Fibroblast of mammary gland (primary cell): Measurements from ENCODE around the gene TPST1.

ENCODE experiments used
- DNase-seq: peaks from one replicate; pipeline ENCODE4 v3.0.0-alpha.2; 2010; ENCODE audit warnings: low read depth
- H3K4me3 ChIP-seq: 2 replicates; pipeline ENCODE4 v1.5.1; 2011; ENCODE audit warnings: low read depth, mild to moderate bottlenecking, low read length, moderate library complexity; ENCODE audit not compliant: control insufficient read depth
- TF ChIP-seq, protein P1 (sequence below): conservative IDR thresholded peaks from 2 replicates; pipeline ENCODE4 v1.5.1; 2011; ENCODE audit warnings: low read depth, low read length, inconsistent platforms; ENCODE audit not compliant: control insufficient read depth, insufficient read depth

TPST1 gene

GRCh38 chr7:66236713-66237303 lies 31.7 kb downstream of the TPST1 start:
- H3K4me3 ChIP-seq: no peak overlapping the region
- no peak for DNase-seq
- TF ChIP-seq, protein P1, sequence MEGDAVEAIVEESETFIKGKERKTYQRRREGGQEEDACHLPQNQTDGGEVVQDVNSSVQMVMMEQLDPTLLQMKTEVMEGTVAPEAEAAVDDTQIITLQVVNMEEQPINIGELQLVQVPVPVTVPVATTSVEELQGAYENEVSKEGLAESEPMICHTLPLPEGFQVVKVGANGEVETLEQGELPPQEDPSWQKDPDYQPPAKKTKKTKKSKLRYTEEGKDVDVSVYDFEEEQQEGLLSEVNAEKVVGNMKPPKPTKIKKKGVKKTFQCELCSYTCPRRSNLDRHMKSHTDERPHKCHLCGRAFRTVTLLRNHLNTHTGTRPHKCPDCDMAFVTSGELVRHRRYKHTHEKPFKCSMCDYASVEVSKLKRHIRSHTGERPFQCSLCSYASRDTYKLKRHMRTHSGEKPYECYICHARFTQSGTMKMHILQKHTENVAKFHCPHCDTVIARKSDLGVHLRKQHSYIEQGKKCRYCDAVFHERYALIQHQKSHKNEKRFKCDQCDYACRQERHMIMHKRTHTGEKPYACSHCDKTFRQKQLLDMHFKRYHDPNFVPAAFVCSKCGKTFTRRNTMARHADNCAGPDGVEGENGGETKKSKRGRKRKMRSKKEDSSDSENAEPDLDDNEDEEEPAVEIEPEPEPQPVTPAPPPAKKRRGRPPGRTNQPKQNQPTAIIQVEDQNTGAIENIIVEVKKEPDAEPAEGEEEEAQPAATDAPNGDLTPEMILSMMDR: no peak

- TF ChIP-seq, protein P1: no peak
- H3K4me3 ChIP-seq: no peak overlapping the region
- no peak for DNase-seq
These were observed 33.0 kb downstream of the TPST1 start for GRCh38 chr7:66237906-66238772.

GRCh38 chr7:66238773-66239466 lies 33.8 kb downstream of the TPST1 start:
- TF ChIP-seq, protein P1: no peak
- H3K4me3 ChIP-seq: no peak overlapping the region
- DNase-seq: no peak

DNA sequence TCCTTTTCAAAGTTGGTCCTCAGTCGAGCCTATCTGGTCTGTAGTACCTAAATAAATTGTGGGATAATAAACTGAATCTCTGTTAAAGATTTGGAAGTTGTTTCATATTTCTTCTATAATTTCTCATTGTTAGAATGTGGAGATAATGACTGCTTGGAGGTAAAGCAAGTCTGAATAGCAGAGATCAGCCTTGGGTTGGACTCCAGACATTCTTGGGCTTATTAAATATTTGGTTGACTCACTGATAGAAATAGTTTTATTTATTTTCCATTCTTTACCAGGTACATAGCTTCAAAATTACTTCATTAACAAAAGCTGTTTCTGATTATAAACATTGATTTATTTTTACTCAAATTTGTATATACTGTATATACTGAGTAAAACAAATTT lies 34.3 kb downstream of the TPST1 start:
- TF ChIP-seq, protein P1: no peak
- DNase-seq: no peak
- H3K4me3 ChIP-seq: no peak overlapping the region

GRCh38 chr7:66245008-66245407 lies 39.9 kb downstream of the TPST1 start:
- no peak for DNase-seq
- no peak overlapping the region for H3K4me3 ChIP-seq
- TF ChIP-seq, protein P1: no peak

- H3K4me3 ChIP-seq: no peak overlapping the region
- DNase-seq: no peak
- TF ChIP-seq, protein P1: no peak
These were observed 41.5 kb downstream of the TPST1 start for GRCh38 chr7:66246554-66247171.
